Skeletal muscle satellite cell (primary cell): Measurements from ENCODE around the gene TMPRSS11D. TPM values are rescaled to one million over a fixed set of nuclear protein-coding genes. Genes with fewer than 3 reads are reported as not detected.

Source experiments
- H3K27me3 ChIP-seq: 2 replicates; pipeline ENCODE4 v1.7.0; 2013; ENCODE audit warnings: low read length; ENCODE audit not compliant: control insufficient read depth, insufficient read depth
- H3K36me3 ChIP-seq: 2 replicates; pipeline ENCODE4 v1.7.0; 2013; ENCODE audit warnings: mild to moderate bottlenecking, control low read depth, low read length; ENCODE audit not compliant: insufficient read depth
- H3K4me1 ChIP-seq: 2 replicates; pipeline ENCODE4 v1.7.0; 2013; ENCODE audit warnings: low read length; ENCODE audit not compliant: control insufficient read depth, insufficient read depth
- H3K4me2 ChIP-seq: 2 replicates; pipeline ENCODE4 v1.7.0; 2013; ENCODE audit warnings: mild to moderate bottlenecking, low read length
- H3K4me3 ChIP-seq: 2 replicates; pipeline ENCODE4 v1.7.0; 2013; ENCODE audit warnings: low read length
- H3K9ac ChIP-seq: 2 replicates; pipeline ENCODE4 v1.7.0; 2013; ENCODE audit warnings: mild to moderate bottlenecking, low read depth, low read length, moderate library complexity
- H3K9me3 ChIP-seq: replicated peaks from 2 replicates; pipeline ENCODE4 v1.7.0; 2013; ENCODE audit warnings: mild to moderate bottlenecking, control low read depth, low read length
- total RNA-seq: library from RNA; depleted of rRNA; stranded (reverse); fragments of >200 nt; gene quantifications from 2 replicates; pipeline ENCODE4 v1.2.3, GENCODE V29; 2012; rRNA removed

The TMPRSS11D gene, protein sequence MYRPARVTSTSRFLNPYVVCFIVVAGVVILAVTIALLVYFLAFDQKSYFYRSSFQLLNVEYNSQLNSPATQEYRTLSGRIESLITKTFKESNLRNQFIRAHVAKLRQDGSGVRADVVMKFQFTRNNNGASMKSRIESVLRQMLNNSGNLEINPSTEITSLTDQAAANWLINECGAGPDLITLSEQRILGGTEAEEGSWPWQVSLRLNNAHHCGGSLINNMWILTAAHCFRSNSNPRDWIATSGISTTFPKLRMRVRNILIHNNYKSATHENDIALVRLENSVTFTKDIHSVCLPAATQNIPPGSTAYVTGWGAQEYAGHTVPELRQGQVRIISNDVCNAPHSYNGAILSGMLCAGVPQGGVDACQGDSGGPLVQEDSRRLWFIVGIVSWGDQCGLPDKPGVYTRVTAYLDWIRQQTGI
- not detected in 2 replicates for total RNA-seq

DNA sequence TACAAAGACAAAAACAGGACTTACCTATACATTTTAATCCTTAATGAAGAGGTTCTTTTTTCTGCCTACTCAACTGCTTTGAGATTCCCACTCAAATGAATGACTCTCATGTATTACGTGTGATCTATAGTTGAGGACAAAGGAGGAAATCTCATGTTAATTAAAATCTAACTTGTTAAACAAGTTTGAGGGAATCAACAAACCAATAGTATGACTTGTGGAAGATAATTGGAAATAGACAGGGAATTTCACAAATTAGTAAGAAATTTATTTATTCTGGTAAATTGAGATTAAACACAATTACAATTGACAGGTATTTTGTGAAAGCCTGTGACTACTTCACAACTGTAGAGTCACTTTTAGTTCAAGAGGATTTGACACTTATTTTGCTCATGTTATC lies at the start of gene TMPRSS11D:
TSS of gene TMPRSS11D (minus strand) at position 101 of the 400 bp plus-strand sequence. CDS start at position 32, 69 bp downstream.
- H3K36me3 ChIP-seq = no peaks in the 10 kb centered on the region
- H3K4me1 ChIP-seq = peaks cover 21% of the 10 kb centered on the region
- no peak within 1 kb of the TSS for H3K4me2 ChIP-seq
- no peaks in the 10 kb centered on the region for H3K27me3 ChIP-seq
- no peak within 1 kb of the TSS for H3K4me3 ChIP-seq
- no peaks in the 10 kb centered on the region for H3K9me3 ChIP-seq
- H3K9ac ChIP-seq = no peak within 1 kb of the TSS

DNA sequence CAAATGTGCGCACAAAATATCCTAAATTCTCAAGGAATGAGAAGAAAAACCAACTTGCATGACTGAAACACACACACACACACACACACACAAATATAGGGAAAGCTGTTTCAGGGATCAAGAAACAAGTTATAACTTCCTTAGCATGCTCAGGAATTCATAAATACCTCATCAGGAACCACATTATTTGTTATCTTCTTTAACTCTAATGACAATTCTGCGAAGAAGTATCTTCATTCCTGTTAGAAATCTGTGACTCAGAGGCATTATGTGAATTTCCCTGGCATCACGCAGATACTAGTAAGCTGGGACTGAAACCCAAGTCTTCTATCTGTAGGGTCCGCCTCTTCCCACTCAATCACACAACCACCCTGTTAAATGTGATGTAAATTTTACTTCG lies 49.2 kb upstream of the TMPRSS11D start:
- H3K9me3 ChIP-seq = no peaks in the 10 kb centered on the region

DNA sequence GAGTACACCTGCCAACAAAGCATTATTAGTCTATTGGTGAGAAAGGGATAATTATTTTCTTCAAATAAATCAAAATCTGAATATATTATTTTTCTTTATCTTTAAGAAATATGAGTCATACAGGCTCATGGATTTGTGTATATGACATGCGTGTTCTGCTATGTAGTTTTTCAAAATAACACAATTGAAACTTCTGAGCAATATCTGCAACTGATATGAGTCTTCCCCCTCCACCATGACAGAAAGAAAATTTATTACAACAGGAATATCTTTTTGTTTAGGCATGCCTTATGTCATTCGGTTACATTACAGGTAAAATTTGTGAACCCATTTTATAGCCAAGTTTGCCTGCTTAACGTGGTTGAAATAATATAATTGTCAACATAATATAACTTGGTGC lies 47.5 kb upstream of the TMPRSS11D start:
- Histone ChIP-seq H3K4me2 (no peak overlapping the region), H3K4me1 (no peaks in the 10 kb centered on the region), H3K4me3 (no peak overlapping the region)

More for the DNA sequence above, 49.2 kb upstream of the TMPRSS11D start:
- no peaks in the 10 kb centered on the region for H3K4me1 ChIP-seq
- no peak overlapping the region for H3K4me3 ChIP-seq
- H3K27me3 ChIP-seq = no peaks in the 10 kb centered on the region
- no peak overlapping the region for H3K4me2 ChIP-seq
- H3K36me3 ChIP-seq = no peaks in the 10 kb centered on the region
- no peak overlapping the region for H3K9ac ChIP-seq

DNA sequence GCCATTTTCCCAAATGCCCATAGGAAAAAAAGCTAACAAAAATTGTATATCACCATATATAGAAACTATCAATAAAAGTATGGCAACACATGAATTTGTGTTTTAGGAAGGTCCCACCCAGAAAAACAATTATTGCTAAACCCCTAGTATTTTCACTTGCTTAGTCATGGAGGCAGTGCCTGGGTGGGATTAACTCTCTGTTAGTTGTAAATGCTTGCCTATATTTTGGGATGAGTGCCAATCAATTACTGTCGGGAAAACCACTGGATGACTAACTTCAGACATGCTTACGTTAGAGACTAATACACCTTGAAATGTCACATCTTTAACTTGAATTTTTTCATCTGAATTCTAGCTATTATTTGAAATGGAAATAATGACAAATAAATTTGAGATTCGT lies 45.6 kb upstream of the TMPRSS11D start:
- H3K9me3 ChIP-seq = no peaks in the 10 kb centered on the region

More for the DNA sequence above, 47.5 kb upstream of the TMPRSS11D start:
- no peaks in the 10 kb centered on the region for H3K9me3 ChIP-seq
- H3K36me3 ChIP-seq = no peaks in the 10 kb centered on the region
- H3K9ac ChIP-seq = no peak overlapping the region
- H3K27me3 ChIP-seq = no peaks in the 10 kb centered on the region

DNA sequence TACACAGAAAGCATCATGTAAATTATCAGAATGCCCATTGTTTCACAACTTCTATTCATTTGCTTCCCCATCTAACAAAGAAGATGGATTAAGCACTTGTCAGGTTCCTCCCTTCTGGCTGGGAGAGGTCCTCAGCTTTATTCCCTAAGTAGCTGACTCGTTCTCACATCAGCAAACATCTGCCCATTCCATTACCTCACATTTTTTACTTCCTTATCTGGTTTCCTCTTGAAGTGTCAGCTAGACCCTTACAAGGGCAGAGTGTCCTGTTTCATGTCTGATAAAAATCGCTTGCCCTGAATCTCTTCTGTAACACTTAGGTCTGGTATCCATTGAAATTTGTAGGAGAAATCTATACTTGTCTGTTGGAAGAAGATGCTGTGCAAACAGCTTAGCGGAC lies 44.7 kb upstream of the TMPRSS11D start:
- Histone ChIP-seq H3K4me2 (no peak overlapping the region), H3K9ac (no peak overlapping the region), H3K9me3 (no peaks in the 10 kb centered on the region), H3K4me3 (no peak overlapping the region), H3K36me3 (no peaks in the 10 kb centered on the region), H3K4me1 (no peaks in the 10 kb centered on the region), H3K27me3 (no peaks in the 10 kb centered on the region)

More for the DNA sequence above, 45.6 kb upstream of the TMPRSS11D start:
- Histone ChIP-seq H3K4me3 (no peak overlapping the region), H3K27me3 (no peaks in the 10 kb centered on the region), H3K4me2 (no peak overlapping the region), H3K36me3 (no peaks in the 10 kb centered on the region), H3K9ac (no peak overlapping the region), H3K4me1 (no peaks in the 10 kb centered on the region)

DNA sequence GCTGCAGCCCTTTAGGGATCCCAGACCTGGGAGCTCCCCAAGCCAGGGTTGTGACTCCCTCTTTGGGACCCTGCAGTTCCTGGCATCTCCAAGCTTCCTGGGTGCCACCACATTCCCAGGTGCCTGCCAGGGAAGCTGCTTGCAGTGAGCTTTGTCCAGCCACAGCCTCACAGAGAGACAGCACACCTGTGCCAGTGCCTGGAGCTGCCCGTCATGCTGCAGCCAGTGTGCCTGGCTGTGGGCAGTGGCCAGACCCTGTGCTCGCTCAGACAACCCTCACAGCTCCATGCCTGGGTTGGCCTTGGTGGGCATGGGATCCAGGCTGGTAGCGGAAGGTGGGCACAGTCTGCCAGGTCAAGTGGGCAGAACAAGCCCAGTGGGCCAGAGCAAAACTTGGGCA lies 43.4 kb upstream of the TMPRSS11D start:
- Histone ChIP-seq H3K4me2 (no peak overlapping the region), H3K4me3 (no peak overlapping the region), H3K36me3 (no peaks in the 10 kb centered on the region), H3K9ac (no peak overlapping the region), H3K9me3 (no peaks in the 10 kb centered on the region), H3K4me1 (no peaks in the 10 kb centered on the region), H3K27me3 (no peaks in the 10 kb centered on the region)

DNA sequence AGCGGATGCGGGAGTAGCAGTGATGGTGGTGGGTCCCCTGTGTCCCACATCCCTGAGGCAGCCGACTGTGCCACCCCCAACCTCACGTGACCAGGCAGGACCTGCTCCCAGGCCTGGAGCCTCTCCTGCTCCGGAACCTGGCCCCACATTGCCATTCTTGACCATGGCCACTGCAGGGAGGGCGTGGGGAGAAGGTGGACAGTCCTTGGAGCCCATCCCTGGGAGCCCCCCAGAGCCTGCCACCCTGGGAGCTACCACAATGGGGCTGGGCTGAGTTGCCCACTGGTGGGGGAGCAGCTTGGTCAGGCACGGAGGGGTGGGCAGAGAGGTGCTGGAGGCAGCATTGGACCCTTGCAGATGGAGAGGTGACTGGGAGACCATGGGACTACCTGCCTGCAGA lies 42.7 kb upstream of the TMPRSS11D start:
- Histone ChIP-seq H3K4me1 (no peaks in the 10 kb centered on the region), H3K4me2 (no peak overlapping the region), H3K4me3 (no peak overlapping the region), H3K9me3 (no peaks in the 10 kb centered on the region), H3K36me3 (no peaks in the 10 kb centered on the region), H3K9ac (no peak overlapping the region), H3K27me3 (no peaks in the 10 kb centered on the region)

DNA sequence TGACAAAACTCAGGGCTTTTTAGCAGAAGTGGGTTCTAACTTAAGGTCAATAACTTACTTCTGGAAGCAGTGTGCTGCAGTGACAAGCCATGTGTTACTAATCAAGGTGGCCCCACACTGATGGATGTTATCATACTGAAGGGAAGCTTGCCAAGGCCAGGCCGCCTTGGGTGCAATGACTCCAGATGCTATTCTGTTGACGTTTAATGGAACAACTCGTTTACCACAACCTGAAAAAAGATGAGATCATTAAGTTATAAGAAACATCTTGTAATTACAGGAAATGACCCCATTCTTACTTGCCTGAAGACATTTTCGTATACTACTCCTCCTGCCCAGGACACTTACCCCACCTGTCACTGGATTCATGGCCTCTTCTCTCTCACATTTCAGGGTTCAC lies 38.9 kb upstream of the TMPRSS11D start:
- H3K4me2 ChIP-seq = no peak overlapping the region
- no peaks in the 10 kb centered on the region for H3K27me3 ChIP-seq

DNA sequence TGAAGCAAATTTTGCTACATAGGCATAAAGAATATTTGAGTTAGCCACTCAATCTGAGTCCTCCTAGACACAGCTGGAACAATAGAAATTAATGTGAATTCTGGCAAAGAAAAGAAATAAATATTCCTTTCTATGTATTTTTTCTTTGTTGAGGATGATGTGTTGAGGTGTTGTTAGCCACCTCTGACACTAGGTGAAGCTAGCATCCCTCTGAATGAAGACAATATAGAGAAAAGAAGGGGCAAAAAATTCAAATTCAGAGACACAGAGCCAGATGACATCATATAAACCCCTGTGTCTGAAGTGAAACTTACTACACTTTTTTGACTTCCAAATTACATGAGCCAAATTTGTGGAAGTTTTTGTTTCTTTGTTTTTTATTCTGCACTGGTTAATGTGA lies 34.6 kb upstream of the TMPRSS11D start:
- no peak overlapping the region for H3K9ac ChIP-seq
- H3K4me3 ChIP-seq = no peak overlapping the region
- H3K27me3 ChIP-seq = no peaks in the 10 kb centered on the region
- no peaks in the 10 kb centered on the region for H3K9me3 ChIP-seq
- H3K4me2 ChIP-seq = no peak overlapping the region
- no peaks in the 10 kb centered on the region for H3K4me1 ChIP-seq
- no peaks in the 10 kb centered on the region for H3K36me3 ChIP-seq

More for the DNA sequence above, 38.9 kb upstream of the TMPRSS11D start:
- Histone ChIP-seq H3K4me1 (no peaks in the 10 kb centered on the region), H3K36me3 (no peaks in the 10 kb centered on the region), H3K4me3 (no peak overlapping the region), H3K9me3 (no peaks in the 10 kb centered on the region), H3K9ac (no peak overlapping the region)

DNA sequence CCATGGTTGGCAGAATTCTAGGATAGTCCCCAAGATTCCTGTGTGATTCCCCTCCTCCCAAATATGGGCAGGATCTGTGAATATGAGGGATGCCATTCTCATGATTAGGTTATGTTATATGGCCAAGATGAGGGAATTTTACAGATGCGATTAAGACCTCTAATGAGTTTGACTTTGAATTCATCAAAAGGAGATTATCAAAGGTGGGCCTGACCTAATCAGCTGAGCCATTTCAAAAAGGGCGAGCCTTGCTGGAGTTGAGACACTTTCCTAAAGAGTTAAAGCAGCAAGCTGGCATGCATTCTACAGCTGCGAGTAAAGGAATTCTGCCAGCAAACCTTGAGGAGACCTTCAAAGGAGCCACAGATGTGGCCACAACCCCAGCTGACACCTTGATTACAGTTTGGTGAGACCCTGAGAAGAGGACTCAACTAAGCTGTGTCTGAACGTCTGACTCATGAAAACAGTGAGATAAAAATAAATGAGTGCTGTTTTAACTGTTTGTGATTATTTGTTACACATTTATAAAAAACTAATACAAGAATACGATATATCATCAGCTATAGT lies 31.7 kb upstream of the TMPRSS11D start:
- H3K4me3 ChIP-seq = no peak overlapping the region
- H3K9ac ChIP-seq = no peak overlapping the region
- no peaks in the 10 kb centered on the region for H3K36me3 ChIP-seq
- H3K4me1 ChIP-seq = no peaks in the 10 kb centered on the region
- no peaks in the 10 kb centered on the region for H3K27me3 ChIP-seq
- H3K4me2 ChIP-seq = no peak overlapping the region
- no peaks in the 10 kb centered on the region for H3K9me3 ChIP-seq

DNA sequence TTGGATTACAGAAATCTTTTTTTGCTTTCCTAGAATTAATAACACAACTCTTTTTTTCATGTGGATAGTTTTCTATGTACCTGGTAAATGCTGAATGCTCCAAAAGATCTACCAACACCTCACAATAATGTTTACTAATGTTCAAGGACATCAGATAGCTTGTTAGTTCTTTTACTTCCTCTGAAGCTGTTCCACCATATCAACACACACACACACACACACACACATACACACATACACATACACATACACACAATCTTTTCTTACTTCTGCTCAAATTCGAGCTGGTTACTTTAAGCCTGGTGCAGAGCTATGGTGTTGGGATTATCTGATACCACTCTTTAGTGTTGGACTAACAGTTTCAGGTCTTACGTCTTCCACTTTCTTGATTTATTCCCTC lies 28.3 kb upstream of the TMPRSS11D start:
- peaks cover 6% of the 10 kb centered on the region for H3K4me1 ChIP-seq
- no peak overlapping the region for H3K4me3 ChIP-seq
- no peak overlapping the region for H3K9ac ChIP-seq
- H3K4me2 ChIP-seq = no peak overlapping the region
- no peaks in the 10 kb centered on the region for H3K36me3 ChIP-seq
- H3K27me3 ChIP-seq = no peaks in the 10 kb centered on the region
- no peaks in the 10 kb centered on the region for H3K9me3 ChIP-seq

DNA sequence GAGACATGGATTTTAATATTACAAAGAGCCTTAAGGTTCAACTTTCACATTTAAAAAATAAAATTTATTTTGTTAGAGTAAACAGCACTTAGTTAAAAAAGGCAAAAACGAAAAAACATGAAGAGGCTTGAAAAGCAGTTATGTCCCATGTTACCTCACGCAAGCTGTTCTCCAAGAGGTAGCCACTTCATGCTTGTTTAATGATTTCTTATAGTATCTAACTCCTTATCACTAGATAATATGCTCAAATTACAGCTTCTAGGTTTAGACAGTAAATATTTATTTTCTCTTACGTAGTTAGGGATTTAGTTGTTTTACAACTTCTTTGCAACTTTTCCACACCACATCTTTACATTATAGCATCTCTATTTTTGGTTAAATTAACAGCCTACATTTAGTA lies 27.8 kb upstream of the TMPRSS11D start:
- Histone ChIP-seq H3K4me3 (no peak overlapping the region), H3K9me3 (no peaks in the 10 kb centered on the region), H3K27me3 (no peaks in the 10 kb centered on the region), H3K4me2 (no peak overlapping the region), H3K4me1 (peaks cover 6% of the 10 kb centered on the region), H3K36me3 (no peaks in the 10 kb centered on the region), H3K9ac (no peak overlapping the region)
